ENCODE measurements around the gene JAGN1. TPM values are rescaled to one million over a fixed set of nuclear protein-coding genes. Genes with fewer than 3 reads are reported as not detected.

The JAGN1 gene
- total and polyA plus RNA-seq, 2 donors (not counting 1 experiment from before 2014, with no cell fraction given), result 20.3 to 25.7 TPM

DNA sequence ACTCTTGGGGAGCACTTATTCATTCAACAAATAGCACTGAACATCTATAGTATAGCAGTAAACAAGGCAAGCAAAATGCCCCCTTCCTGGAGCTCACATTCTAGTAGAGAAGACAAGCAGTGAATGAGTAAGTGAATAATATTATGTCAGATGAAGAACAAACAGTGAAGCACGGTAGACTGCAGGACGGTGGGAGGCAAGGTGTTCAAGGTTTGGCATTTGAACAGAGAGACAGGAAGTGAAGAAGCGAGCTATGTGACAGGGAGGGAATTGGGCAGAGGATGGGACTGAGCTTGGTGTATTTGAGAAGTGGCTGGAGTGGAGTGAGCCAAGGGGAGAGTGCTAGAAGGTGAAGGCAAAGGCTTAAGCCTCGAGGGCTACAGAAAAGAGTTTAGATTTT lies 44.6 kb downstream of the JAGN1 start:
- Histone ChIP-seq H3K27me3 (replicated peaks in 1 of 4; ENCODE audit: control extremely low read depth in 1 of 4, control insufficient read depth in 3 of 4, insufficient read depth in 4 of 4, low read length in 3 of 4) (no peaks in the 10 kb centered on the region), H2AFZ (ENCODE audit: insufficient read depth, low read depth, low read length, poor library complexity, severe bottlenecking) (no peak overlapping the region), H3K79me2 (ENCODE audit: control insufficient read depth, insufficient read depth, low read length) (peaks cover 27% of the 10 kb centered on the region), H3K9ac (ENCODE audit: low read length) (peak overlapping the region; percentile 92), H3K36me3 (replicated peaks in 1 of 2; ENCODE audit: control extremely low read depth in 1 of 2, control insufficient read depth in 1 of 2, extremely low read depth in 1 of 2, insufficient read depth in 2 of 2, low read length in 1 of 2) (peaks cover 0 to 26% of the 10 kb centered on the region in 2 experiments), H4K20me1 (ENCODE audit: control insufficient read depth, insufficient read depth, low read length, poor library complexity, severe bottlenecking) (no peaks in the 10 kb centered on the region), H3K4me2 (replicated peaks; ENCODE audit: low read depth, low read length, poor library complexity, severe bottlenecking) (peak overlapping the region; percentile 92), H3K4me1 (ENCODE audit: control insufficient read depth in 2 of 2, insufficient read depth in 2 of 2, low read length in 2 of 2) (peaks cover 22 to 26% of the 10 kb centered on the region in 2 donors), H3K27ac (ENCODE audit: low read length in 2 of 2) (no peak overlapping the region), H3K9me3 (ENCODE audit: control extremely low read depth in 1 of 3, control insufficient read depth in 2 of 3, insufficient read depth in 1 of 3, low read length in 2 of 3) (no peaks in the 10 kb centered on the region), H3K4me3 (ENCODE audit: control extremely low read depth in 1 of 5, extremely low read depth in 1 of 5, insufficient read depth in 1 of 5, low read depth in 2 of 5, low read length in 4 of 5) (peak overlapping the region in 1 of 5 experiments; percentile 95)
- no peak for ATAC-seq (ENCODE audit: low read depth)
- TF ChIP-seq, protein P1, sequence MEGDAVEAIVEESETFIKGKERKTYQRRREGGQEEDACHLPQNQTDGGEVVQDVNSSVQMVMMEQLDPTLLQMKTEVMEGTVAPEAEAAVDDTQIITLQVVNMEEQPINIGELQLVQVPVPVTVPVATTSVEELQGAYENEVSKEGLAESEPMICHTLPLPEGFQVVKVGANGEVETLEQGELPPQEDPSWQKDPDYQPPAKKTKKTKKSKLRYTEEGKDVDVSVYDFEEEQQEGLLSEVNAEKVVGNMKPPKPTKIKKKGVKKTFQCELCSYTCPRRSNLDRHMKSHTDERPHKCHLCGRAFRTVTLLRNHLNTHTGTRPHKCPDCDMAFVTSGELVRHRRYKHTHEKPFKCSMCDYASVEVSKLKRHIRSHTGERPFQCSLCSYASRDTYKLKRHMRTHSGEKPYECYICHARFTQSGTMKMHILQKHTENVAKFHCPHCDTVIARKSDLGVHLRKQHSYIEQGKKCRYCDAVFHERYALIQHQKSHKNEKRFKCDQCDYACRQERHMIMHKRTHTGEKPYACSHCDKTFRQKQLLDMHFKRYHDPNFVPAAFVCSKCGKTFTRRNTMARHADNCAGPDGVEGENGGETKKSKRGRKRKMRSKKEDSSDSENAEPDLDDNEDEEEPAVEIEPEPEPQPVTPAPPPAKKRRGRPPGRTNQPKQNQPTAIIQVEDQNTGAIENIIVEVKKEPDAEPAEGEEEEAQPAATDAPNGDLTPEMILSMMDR (IDR thresholded peaks at IDR 0.05), result no peak
- TF ChIP-seq EZH2 (IDR thresholded peaks at IDR 0.05; ENCODE audit: borderline replicate concordance, insufficient read depth, low read depth, low read length, poor library complexity, severe bottlenecking), result no peak
- peak overlapping the region; percentile 98 for H3K27ac Mint-ChIP-seq
- DNase-seq, result no peak
- 92% methylated on average over 4 of the region's 4 CpGs for WGBS (ENCODE audit: insufficient coverage)
- H3K9me3 Mint-ChIP-seq (ENCODE audit: insufficient read depth), result no peaks in the 10 kb centered on the region
- intact Hi-C loops (cut with micrococcal nuclease), result loop anchor here (5.0 kb wide), 5 partner anchors 93 to 433 kb away; partner anchors contain the start of genes BRPF1, RPUSD3, TATDN2 and VHL
- H3K27me3 Mint-ChIP-seq, result no peaks in the 10 kb centered on the region
- H3K4me1 Mint-ChIP-seq, result peaks cover 39% of the 10 kb centered on the region
- H3K4me3 Mint-ChIP-seq, result peak overlapping the region; percentile 94
- CTCF ChIA-PET, result interaction anchor here (0.7 to 6.0 kb wide), 4 partner anchors 12 to 388 kb away, joined by 3 to 47 read pairs (median 4); no protein-coding TSS in a partner anchor
- POLR2A ChIA-PET, result interaction anchor here (0.6 to 1.6 kb wide), 2 partner anchors 11 to 142 kb away, joined by 4 read pairs; partner anchors contain the start of gene ARPC4

DNA sequence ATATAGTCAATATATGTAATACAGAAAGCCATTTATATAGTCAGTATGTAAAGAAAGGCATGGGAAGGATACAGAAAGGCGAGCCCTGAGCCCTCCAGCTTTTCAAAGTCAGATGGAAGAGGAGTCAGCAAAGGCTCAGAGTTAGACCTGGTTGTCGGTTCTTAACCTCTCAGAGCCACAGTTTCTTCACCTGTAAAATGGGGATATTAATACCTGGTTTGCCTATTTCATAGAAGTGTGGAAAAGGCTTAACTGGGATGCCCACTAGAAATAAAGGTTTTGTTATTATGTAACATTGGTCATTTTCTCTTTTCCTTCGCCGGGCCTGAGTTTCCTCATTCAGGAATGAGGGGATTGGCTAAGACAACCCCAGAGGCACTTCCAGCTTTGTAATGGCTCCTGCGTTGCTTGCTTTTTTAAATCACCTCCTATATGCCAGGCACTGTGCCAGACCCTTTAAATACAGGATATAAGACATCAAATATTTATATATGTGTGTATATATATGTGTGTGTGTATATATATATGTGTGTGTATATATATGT lies 45.6 kb downstream of the JAGN1 start:
- no peaks in the 10 kb centered on the region for H3K9me3 ChIP-seq (ENCODE audit: control extremely low read depth in 1 of 3, control insufficient read depth in 2 of 3, insufficient read depth in 1 of 3, low read length in 2 of 3)
- ATAC-seq (ENCODE audit: low read depth) (no peak), DNase-seq (no peak)
- H3K4me3 ChIP-seq (ENCODE audit: control extremely low read depth in 1 of 5, extremely low read depth in 1 of 5, insufficient read depth in 1 of 5, low read depth in 2 of 5, low read length in 4 of 5), result no peak overlapping the region
- no peaks in the 10 kb centered on the region for H4K20me1 ChIP-seq (ENCODE audit: control insufficient read depth, insufficient read depth, low read length, poor library complexity, severe bottlenecking)
- intact Hi-C loops (cut with micrococcal nuclease), result no loop called here
- Mint-ChIP-seq H3K27ac (no peak overlapping the region), H3K27me3 (no peaks in the 10 kb centered on the region), H3K9me3 (ENCODE audit: insufficient read depth) (no peaks in the 10 kb centered on the region), H3K4me3 (no peak overlapping the region), H3K4me1 (peaks cover 39% of the 10 kb centered on the region)
- H3K4me2 ChIP-seq (replicated peaks; ENCODE audit: low read depth, low read length, poor library complexity, severe bottlenecking), result no peak overlapping the region
- H3K79me2 ChIP-seq (ENCODE audit: control insufficient read depth, insufficient read depth, low read length), result peaks cover 27% of the 10 kb centered on the region
- CTCF ChIA-PET, result interaction anchor here (2.1 to 6.0 kb wide), 2 partner anchors 11 to 15 kb away, joined by 5 to 47 read pairs; no protein-coding TSS in a partner anchor
- H3K4me1 ChIP-seq (ENCODE audit: control insufficient read depth in 2 of 2, insufficient read depth in 2 of 2, low read length in 2 of 2), result peaks cover 22 to 26% of the 10 kb centered on the region in 2 donors
- H3K36me3 ChIP-seq (replicated peaks in 1 of 2; ENCODE audit: control extremely low read depth in 1 of 2, control insufficient read depth in 1 of 2, extremely low read depth in 1 of 2, insufficient read depth in 2 of 2, low read length in 1 of 2), result peaks cover 0 to 27% of the 10 kb centered on the region in 2 experiments
- H3K27ac ChIP-seq (ENCODE audit: low read length in 2 of 2), result no peak overlapping the region
- H3K27me3 ChIP-seq (replicated peaks in 1 of 4; ENCODE audit: control extremely low read depth in 1 of 4, control insufficient read depth in 3 of 4, insufficient read depth in 4 of 4, low read length in 3 of 4), result no peaks in the 10 kb centered on the region
- TF ChIP-seq, protein P1 (IDR thresholded peaks at IDR 0.05), result no peak
- no peak for TF ChIP-seq EZH2 (IDR thresholded peaks at IDR 0.05; ENCODE audit: borderline replicate concordance, insufficient read depth, low read depth, low read length, poor library complexity, severe bottlenecking)
- WGBS (ENCODE audit: insufficient coverage), result 100% methylated on average over 1 of the region's 5 CpGs
- no peak overlapping the region for H3K9ac ChIP-seq (ENCODE audit: low read length)
- H2AFZ ChIP-seq (ENCODE audit: insufficient read depth, low read depth, low read length, poor library complexity, severe bottlenecking), result no peak overlapping the region
- POLR2A ChIA-PET, result interaction anchor here (0.6 to 1.6 kb wide), 2 partner anchors 10 to 51 kb away, joined by 4 to 5 read pairs; partner anchors contain the start of gene EMC3

Data from B cell (primary cell).